ENCODE data around the gene LCA5. TPM values are rescaled to one million over a fixed set of nuclear protein-coding genes. Genes with fewer than 3 reads are reported as not detected.
"Not testable (repeated sequence)": the region's sequence is repeated elsewhere in the genome, so short reads cannot be mapped to it uniquely, and the experiment has no call there.

Gene LCA5
- total RNA-seq, 2 donors from 2014 or later = 0.23 to 0.58 TPM

GRCh38 chr6:79554305-79554704, 17.1 kb upstream of the LCA5 start:
- Mint-ChIP-seq H3K4me3 (no peak overlapping the region), H3K4me1 (ENCODE audit: low read depth) (no peaks in the 10 kb centered on the region), H3K36me3 (ENCODE audit: insufficient read depth in 2 of 2) (no peaks in the 10 kb centered on the region), H3K27me3 (ENCODE audit: low read depth) (peaks cover 6% of the 10 kb centered on the region), H3K9me3 (no peaks in the 10 kb centered on the region), H3K27ac (no peak overlapping the region)
- ATAC-seq (replicated peaks in 1 of 2) (no peak), DNase-seq (no peak)

GRCh38 chr6:79551401-79551800, 14.2 kb upstream of the LCA5 start:
- no peaks in the 10 kb centered on the region for H3K4me1 Mint-ChIP-seq (ENCODE audit: low read depth)
- peaks cover 6% of the 10 kb centered on the region for H3K27me3 Mint-ChIP-seq (ENCODE audit: low read depth)
- ATAC-seq (replicated peaks in 1 of 2) = no peak

GRCh38 chr6:79548304-79548703, 11.1 kb upstream of the LCA5 start:
- no peak overlapping the region for H3K4me3 Mint-ChIP-seq
- no peak for ATAC-seq (replicated peaks in 1 of 2)
- no peak overlapping the region for H3K27ac Mint-ChIP-seq
- peaks cover 11% of the 10 kb centered on the region for H3K27me3 Mint-ChIP-seq (ENCODE audit: low read depth)
- H3K4me1 Mint-ChIP-seq (ENCODE audit: low read depth) = no peaks in the 10 kb centered on the region
- no peaks in the 10 kb centered on the region for H3K9me3 Mint-ChIP-seq
- H3K36me3 Mint-ChIP-seq (ENCODE audit: insufficient read depth in 2 of 2) = no peaks in the 10 kb centered on the region
- no peak for DNase-seq

More at GRCh38 chr6:79551401-79551800, 14.2 kb upstream of the LCA5 start:
- H3K36me3 Mint-ChIP-seq (ENCODE audit: insufficient read depth in 2 of 2) = no peaks in the 10 kb centered on the region
- no peak for DNase-seq
- no peak overlapping the region for H3K4me3 Mint-ChIP-seq
- H3K27ac Mint-ChIP-seq = no peak overlapping the region
- no peaks in the 10 kb centered on the region for H3K9me3 Mint-ChIP-seq

- DNase-seq (no peak), ATAC-seq (replicated peaks in 1 of 2) (no peak)
- H3K4me3 Mint-ChIP-seq = no peak overlapping the region
Observed at GRCh38 chr6:79546186-79546585, 9.0 kb upstream of the LCA5 start.

GRCh38 chr6:79544939-79545450, 7.8 kb upstream of the LCA5 start:
- no peak overlapping the region for H3K4me3 Mint-ChIP-seq
- DNase-seq (no peak), ATAC-seq (replicated peaks in 1 of 2) (no peak)
- no peaks in the 10 kb centered on the region for H3K9me3 Mint-ChIP-seq
- no peaks in the 10 kb centered on the region for H3K4me1 Mint-ChIP-seq (ENCODE audit: low read depth)
- peaks cover 0 to 3% of the 10 kb centered on the region in 2 donors for H3K36me3 Mint-ChIP-seq (ENCODE audit: insufficient read depth in 2 of 2)
- no peak overlapping the region for H3K27ac Mint-ChIP-seq
- H3K27me3 Mint-ChIP-seq (ENCODE audit: low read depth) = peaks cover 5% of the 10 kb centered on the region

More at GRCh38 chr6:79546186-79546585, 9.0 kb upstream of the LCA5 start:
- no peaks in the 10 kb centered on the region for H3K9me3 Mint-ChIP-seq
- H3K36me3 Mint-ChIP-seq (ENCODE audit: insufficient read depth in 2 of 2) = peaks cover 0 to 3% of the 10 kb centered on the region in 2 donors
- peaks cover 11% of the 10 kb centered on the region for H3K27me3 Mint-ChIP-seq (ENCODE audit: low read depth)
- H3K27ac Mint-ChIP-seq = no peak overlapping the region
- H3K4me1 Mint-ChIP-seq (ENCODE audit: low read depth) = no peaks in the 10 kb centered on the region

- H3K4me3 Mint-ChIP-seq = no peak overlapping the region
- no peaks in the 10 kb centered on the region for H3K4me1 Mint-ChIP-seq (ENCODE audit: low read depth)
- ATAC-seq (replicated peaks in 1 of 2) (no peak), DNase-seq (no peak)
- H3K27ac Mint-ChIP-seq = no peak overlapping the region
- H3K9me3 Mint-ChIP-seq = no peaks in the 10 kb centered on the region
- peaks cover 5% of the 10 kb centered on the region for H3K27me3 Mint-ChIP-seq (ENCODE audit: low read depth)
- H3K36me3 Mint-ChIP-seq (ENCODE audit: insufficient read depth in 2 of 2) = peaks cover 0 to 3% of the 10 kb centered on the region in 2 donors
Observed at GRCh38 chr6:79544299-79544927, 7.2 kb upstream of the LCA5 start.

- H3K4me3 Mint-ChIP-seq = no peak overlapping the region
Observed at GRCh38 chr6:79543886-79544285, 6.7 kb upstream of the LCA5 start.

GRCh38 chr6:79543411-79543810, 6.2 kb upstream of the LCA5 start:
- no peak for ATAC-seq (replicated peaks in 1 of 2)
- H3K27ac Mint-ChIP-seq = no peak overlapping the region
- no peak overlapping the region for H3K4me3 Mint-ChIP-seq

More at GRCh38 chr6:79543886-79544285, 6.7 kb upstream of the LCA5 start:
- H3K4me1 Mint-ChIP-seq (ENCODE audit: low read depth) = no peaks in the 10 kb centered on the region
- DNase-seq (no peak), ATAC-seq (replicated peaks in 1 of 2) (no peak)
- H3K27me3 Mint-ChIP-seq (ENCODE audit: low read depth) = peaks cover 5% of the 10 kb centered on the region
- H3K27ac Mint-ChIP-seq = no peak overlapping the region
- H3K36me3 Mint-ChIP-seq (ENCODE audit: insufficient read depth in 2 of 2) = peaks cover 0 to 3% of the 10 kb centered on the region in 2 donors
- H3K9me3 Mint-ChIP-seq = no peaks in the 10 kb centered on the region

GRCh38 chr6:79538106-79538971, 1.1 kb upstream of the LCA5 start:
- peaks cover 19% of the 10 kb centered on the region for H3K27me3 Mint-ChIP-seq (ENCODE audit: low read depth)
- no peaks in the 10 kb centered on the region for H3K4me1 Mint-ChIP-seq (ENCODE audit: low read depth)
- DNase-seq (no peak), ATAC-seq (replicated peaks in 1 of 2) (no peak)
- H3K27ac Mint-ChIP-seq = no peak overlapping the region
- H3K4me3 Mint-ChIP-seq = no peak overlapping the region
- no peaks in the 10 kb centered on the region for H3K9me3 Mint-ChIP-seq
- peaks cover 0 to 3% of the 10 kb centered on the region in 2 donors for H3K36me3 Mint-ChIP-seq (ENCODE audit: insufficient read depth in 2 of 2)

More at GRCh38 chr6:79543411-79543810, 6.2 kb upstream of the LCA5 start:
- Mint-ChIP-seq H3K4me1 (ENCODE audit: low read depth) (no peaks in the 10 kb centered on the region), H3K27me3 (ENCODE audit: low read depth) (peaks cover 5% of the 10 kb centered on the region), H3K36me3 (ENCODE audit: insufficient read depth in 2 of 2) (peaks cover 0 to 3% of the 10 kb centered on the region in 2 donors), H3K9me3 (no peaks in the 10 kb centered on the region)
- no peak for DNase-seq

- peak in 1 of 2 donors; percentile 3 for DNase-seq
- ATAC-seq (replicated peaks in 1 of 2) = no peak
- H3K4me3 Mint-ChIP-seq = no peak overlapping the region
- H3K27ac Mint-ChIP-seq = no peak overlapping the region
- H3K36me3 Mint-ChIP-seq (ENCODE audit: insufficient read depth in 2 of 2) = no peaks in the 10 kb centered on the region
- no peaks in the 10 kb centered on the region for H3K9me3 Mint-ChIP-seq
- peaks cover 19% of the 10 kb centered on the region for H3K27me3 Mint-ChIP-seq (ENCODE audit: low read depth)
- no peaks in the 10 kb centered on the region for H3K4me1 Mint-ChIP-seq (ENCODE audit: low read depth)
Observed at GRCh38 chr6:79536585-79536953, 661 bp downstream of the LCA5 start.

GRCh38 chr6:79529567-79529966, 7.7 kb downstream of the LCA5 start:
- not testable (repeated sequence) for H3K9me3 Mint-ChIP-seq; H3K27ac Mint-ChIP-seq; H3K27me3 Mint-ChIP-seq (ENCODE audit: low read depth); ATAC-seq (replicated peaks in 1 of 2); H3K4me1 Mint-ChIP-seq (ENCODE audit: low read depth); H3K4me3 Mint-ChIP-seq; H3K36me3 Mint-ChIP-seq (ENCODE audit: insufficient read depth in 2 of 2); DNase-seq

- Mint-ChIP-seq H3K4me3 (no peak overlapping the region), H3K9me3 (peaks cover 0 to 3% of the 10 kb centered on the region in 2 donors), H3K27ac (no peak overlapping the region), H3K27me3 (ENCODE audit: low read depth) (no peaks in the 10 kb centered on the region), H3K4me1 (ENCODE audit: low read depth) (no peaks in the 10 kb centered on the region), H3K36me3 (ENCODE audit: insufficient read depth in 2 of 2) (no peaks in the 10 kb centered on the region)
- DNase-seq (no peak), ATAC-seq (replicated peaks in 1 of 2) (no peak)
Observed at GRCh38 chr6:79526897-79527296, 10.3 kb downstream of the LCA5 start.

- DNase-seq (no peak), ATAC-seq (replicated peaks in 1 of 2) (no peak)
- Mint-ChIP-seq H3K36me3 (ENCODE audit: insufficient read depth in 2 of 2) (no peaks in the 10 kb centered on the region), H3K9me3 (peaks cover 0 to 3% of the 10 kb centered on the region in 2 donors), H3K27ac (no peak overlapping the region), H3K4me1 (ENCODE audit: low read depth) (no peaks in the 10 kb centered on the region), H3K4me3 (no peak overlapping the region), H3K27me3 (ENCODE audit: low read depth) (no peaks in the 10 kb centered on the region)
Observed at GRCh38 chr6:79525272-79526100, 11.7 kb downstream of the LCA5 start.

All from activated T-cell treated with anti-CD3 and anti-CD28 coated beads, Interleukin-2, amount 50 U/mL, for 72 hours (primary cell).